Loucy (cell line): ENCODE results near the gene HOXB9.

Experiments
- CTCF ChIP-seq: fragments of 200-600 bp; sonication (generic); conservative IDR thresholded peaks from 2 replicates; pipeline ENCODE4 v1.5.1; 2014; ENCODE audit warnings: mild to moderate bottlenecking, antibody characterized with exemption, low read length
- EZH2phosphoT487 ChIP-seq: fragments of 200-600 bp; IDR thresholded peaks from 2 replicates; pipeline ENCODE4 v1.6.1; 2018; ENCODE audit warnings: antibody characterized with exemption, mild to moderate bottlenecking, moderate library complexity, borderline replicate concordance

DNA sequence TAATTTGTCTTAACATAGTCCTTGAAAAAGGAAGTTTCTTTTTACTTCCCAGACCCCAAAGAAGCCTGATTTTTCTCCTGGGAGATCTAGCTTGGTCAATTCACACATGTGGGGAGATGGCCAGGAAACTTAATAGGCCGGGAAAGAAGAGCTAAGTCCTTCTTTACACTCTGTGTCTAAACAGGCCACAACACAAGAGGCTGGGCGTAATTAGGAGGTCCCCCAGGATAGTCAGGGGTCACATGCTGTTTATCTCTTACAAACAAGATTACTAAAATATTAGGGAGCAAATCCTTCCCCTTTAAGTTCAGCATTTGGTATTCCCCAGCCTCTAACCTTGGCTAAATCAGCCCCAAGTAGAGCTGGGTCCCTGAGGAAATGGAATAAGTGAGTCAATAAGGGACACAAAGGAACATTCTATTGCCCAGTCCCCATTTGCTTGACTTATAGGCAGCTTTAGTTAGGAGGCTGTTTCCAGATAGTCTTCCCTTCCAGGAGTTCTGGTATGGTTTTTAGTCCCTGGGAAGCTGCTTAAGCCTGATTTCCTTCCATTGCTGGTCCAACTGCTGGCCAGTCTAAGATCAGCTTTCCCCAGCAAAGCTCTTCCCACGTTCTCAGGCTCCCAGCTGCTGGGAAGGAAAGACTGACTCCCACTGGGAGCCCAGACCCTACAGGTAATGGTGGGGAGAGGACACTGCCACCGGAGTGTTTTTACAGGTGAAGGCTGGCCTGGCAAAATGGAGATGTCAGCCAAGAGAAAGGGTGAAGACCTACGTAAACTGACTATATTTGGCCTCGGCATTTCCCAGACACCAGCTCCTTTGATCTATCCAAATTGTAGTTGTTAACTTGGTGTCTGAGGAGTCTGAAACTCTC lies 14.1 kb upstream of the HOXB9 start:
- TF ChIP-seq CTCF (no peak), EZH2phosphoT487 (no peak)
